SK-N-SH (cell line): ENCODE data around the gene CHRNB2. TPM values are rescaled to one million over a fixed set of nuclear protein-coding genes. Genes with fewer than 3 reads are reported as not detected.

ENCODE experiments used
- CTCF ChIA-PET: fragments of 300-600, 350-600 bp; formaldehyde crosslinking; extraction: SDS; loops from one replicate; lab custom pipeline; 2021; lab: Yijun Ruan, JAX
- POLR2A ChIA-PET: fragments of 350-600 bp; sonication (Branson Sonifier 250); formaldehyde crosslinking; extraction: SDS; loops from one replicate; lab custom pipeline; 2020; ENCODE audit warnings: antibody characterized with exemption, inconsistent platforms; lab: Yijun Ruan, JAX
- DNase-seq: peaks from one replicate; pipeline ENCODE4 v3.0.0; 2012
- H2AFZ ChIP-seq: fragments of 200-600 bp; sonication (generic); 2 replicates; pipeline ENCODE4 v1.8.1; 2016; ENCODE audit warnings: antibody characterized with exemption, mild to moderate bottlenecking, low read depth
- H3F3A ChIP-seq: fragments of 200-600 bp; sonication (generic); replicated peaks from 2 replicates; pipeline ENCODE3; 2016; ENCODE audit warnings: antibody characterized with exemption, mild to moderate bottlenecking; ENCODE audit not compliant: insufficient read depth
- H3K27ac ChIP-seq, 2 experiments: fragments of 200-500 bp in 1 of 2; fragments of 200-600 bp in 1 of 2; sonication (Bioruptor generic) in 1 of 2; sonication (generic), shearing (Covaris generic) in 1 of 2; 2 replicates each; pipeline versions ENCODE4 v1.5.1 to v1.6.1; 2014 to 2016; ENCODE audit warnings: low read depth in 2 of 2, inconsistent platforms in 1 of 2, low read length in 1 of 2, mild to moderate bottlenecking in 1 of 2, mixed read lengths in 1 of 2
- H3K27me3 ChIP-seq: fragments of 200-600 bp; sonication (generic), shearing (Covaris generic); 2 replicates; pipeline ENCODE4 v1.6.1; 2016; ENCODE audit warnings: mixed run types; ENCODE audit not compliant: insufficient read depth
- H3K36me3 ChIP-seq, 2 experiments: fragments of 200-500 bp in 1 of 2; fragments of 200-600 bp in 1 of 2; sonication (Bioruptor generic) in 1 of 2; sonication (generic) in 1 of 2; replicated peaks in 1 of 2; 2 replicates each; pipeline versions ENCODE3 to v1.5.1; 2014 to 2016; ENCODE audit warnings: low read length in 1 of 2, mild to moderate bottlenecking in 1 of 2; ENCODE audit not compliant: insufficient read depth in 2 of 2, control insufficient read depth in 1 of 2
- H3K4me1 ChIP-seq, 2 experiments: fragments of 200-500 bp in 1 of 2; fragments of 200-600 bp in 1 of 2; sonication (Bioruptor generic) in 1 of 2; sonication (generic), shearing (Covaris generic) in 1 of 2; 2 replicates each; pipeline versions ENCODE4 v1.5.1 to v1.6.1; 2014 to 2016; ENCODE audit warnings: low read depth in 1 of 2, low read length in 1 of 2, mixed run types in 1 of 2; ENCODE audit not compliant: insufficient read depth in 2 of 2, control insufficient read depth in 1 of 2
- H3K4me2 ChIP-seq: fragments of 200-600 bp; sonication (generic), shearing (Covaris generic); 2 replicates; pipeline ENCODE4 v1.6.1; 2017; ENCODE audit warnings: mixed run types
- H3K4me3 ChIP-seq, 2 experiments: fragments of 200-500 bp in 1 of 2; fragments of 200-600 bp in 1 of 2; sonication (Bioruptor generic) in 1 of 2; sonication (generic), shearing (Covaris generic) in 1 of 2; 2 replicates each; pipeline versions ENCODE4 v1.5.1 to v1.8.1; 2014 to 2016; ENCODE audit warnings: low read depth in 2 of 2, inconsistent platforms in 1 of 2, low read length in 1 of 2, mild to moderate bottlenecking in 1 of 2, mixed read lengths in 1 of 2, moderate library complexity in 1 of 2
- H3K79me2 ChIP-seq: fragments of 200-600 bp; sonication (generic); 2 replicates; pipeline ENCODE4 v1.8.1; 2017; ENCODE audit warnings: mild to moderate bottlenecking; ENCODE audit not compliant: insufficient read depth
- H3K9ac ChIP-seq: fragments of 200-600 bp; sonication (generic); 2 replicates; pipeline ENCODE4 v1.6.1; 2017; ENCODE audit warnings: mixed run types
- H3K9me2 ChIP-seq: fragments of 200-600 bp; sonication (generic); 2 replicates; pipeline ENCODE4 v1.6.1; 2017; ENCODE audit warnings: mixed run types
- H3K9me3 ChIP-seq: fragments of 200-600 bp; sonication (generic); 2 replicates; pipeline ENCODE4 v1.6.1; 2017; ENCODE audit warnings: mixed run types, mild to moderate bottlenecking, moderate library complexity
- H4K20me1 ChIP-seq: fragments of 200-600 bp; sonication (generic); 2 replicates; pipeline ENCODE4 v1.6.1; 2017; ENCODE audit warnings: mild to moderate bottlenecking, mixed run types; ENCODE audit not compliant: insufficient read depth
- EP300 ChIP-seq, 2 experiments: IDR thresholded peaks; 2 replicates each; pipeline versions ENCODE4 v1.4.0 to v1.6.1; 2012; ENCODE audit warnings: borderline replicate concordance in 1 of 2, low read depth in 1 of 2, low read length in 1 of 2
- FOSL2 ChIP-seq: IDR thresholded peaks from 2 replicates; pipeline ENCODE4 v1.4.0; 2012; ENCODE audit warnings: low read depth, mild to moderate bottlenecking, moderate library complexity, borderline replicate concordance
- FOXJ3 ChIP-seq: sonication (generic); formaldehyde crosslinking; IDR thresholded peaks from 2 replicates; pipeline ENCODE4 v1.5.1; 2020; ENCODE audit warnings: mild to moderate bottlenecking, missing genetic modification reagents
- FOXM1 ChIP-seq: IDR thresholded peaks from 2 replicates; pipeline ENCODE4 v1.4.0; 2012; ENCODE audit warnings: low read depth, mild to moderate bottlenecking
- GABPA ChIP-seq: IDR thresholded peaks from 2 replicates; pipeline ENCODE4 v1.4.0; 2012; ENCODE audit warnings: low read depth, mild to moderate bottlenecking
- JUND ChIP-seq: IDR thresholded peaks from 2 replicates; pipeline ENCODE4 v1.4.0; 2012
- MEF2A ChIP-seq: IDR thresholded peaks from 2 replicates; pipeline ENCODE4 v1.4.0; 2012; ENCODE audit warnings: low read depth, borderline replicate concordance
- RAD21 ChIP-seq: IDR thresholded peaks from 2 replicates; pipeline ENCODE4 v1.6.1; 2012; ENCODE audit warnings: mild to moderate bottlenecking, low read length
- RCOR1 ChIP-seq: fragments of 150-350 bp; IDR thresholded peaks from 2 replicates; pipeline ENCODE4 v1.6.1; 2017; ENCODE audit warnings: antibody characterized with exemption, low read length
- RFX5 ChIP-seq: IDR thresholded peaks from 2 replicates; pipeline ENCODE4 v1.6.1; 2012; ENCODE audit warnings: mild to moderate bottlenecking, improper control_type of control experiment, low read length
- RXRA ChIP-seq: IDR thresholded peaks from 2 replicates; pipeline ENCODE4 v1.4.0; 2012; ENCODE audit warnings: low read depth, mild to moderate bottlenecking, borderline replicate concordance
- SIN3A ChIP-seq: IDR thresholded peaks from 2 replicates; pipeline ENCODE4 v1.6.1; 2012; ENCODE audit warnings: low read depth, mild to moderate bottlenecking, low read length, moderate library complexity, borderline replicate concordance
- SMC3 ChIP-seq: IDR thresholded peaks from 2 replicates; pipeline ENCODE4 v1.6.1; 2012; ENCODE audit warnings: low read depth, low read length, improper control_type of control experiment
- TAF1 ChIP-seq: IDR thresholded peaks from 2 replicates; pipeline ENCODE4 v1.6.1; 2012; ENCODE audit warnings: low read depth, mild to moderate bottlenecking, low read length, moderate library complexity, borderline replicate concordance
- YY1 ChIP-seq: IDR thresholded peaks from 2 replicates; pipeline ENCODE4 v1.4.0; 2012; ENCODE audit warnings: low read depth, mild to moderate bottlenecking
- WGBS: methylation state at CpG from one replicate; pipeline ENCODE4 v1.1.6; 2017; ENCODE audit warnings: low lambda C conversion rate; 5-methylcytosine and 5-hydroxymethylcytosine counted together
- polyA plus RNA-seq, 3 experiments: library from polyadenylated mRNA; depleted of rRNA; stranded (reverse); fragments of >200 nt; gene quantifications; 2 replicates each; pipeline ENCODE4 v1.2.3, GENCODE V29; 2012
- TF ChIP-seq, protein P1 (sequence below): fragments of 200-600 bp; sonication (generic); IDR thresholded peaks from 2 replicates; pipeline ENCODE4 v1.6.1; 2017; ENCODE audit warnings: antibody characterized with exemption, mild to moderate bottlenecking, moderate library complexity
- TF ChIP-seq, protein P2 (sequence below): fragments of 150-350 bp; IDR thresholded peaks from 2 replicates; pipeline ENCODE4 v1.6.1; 2017; ENCODE audit warnings: antibody characterized with exemption, low read length, low read depth, borderline replicate concordance
- TF ChIP-seq, protein P3 (sequence below): IDR thresholded peaks from 2 replicates; pipeline ENCODE4 v1.4.0; 2012; ENCODE audit warnings: low read depth, borderline replicate concordance
- TF ChIP-seq, protein P4 (sequence below): IDR thresholded peaks from 2 replicates; pipeline ENCODE4 v1.4.0; 2012; ENCODE audit warnings: low read depth
- TF ChIP-seq, protein P5 (sequence below): IDR thresholded peaks from 2 replicates; pipeline ENCODE4; 2012

Gene CHRNB2
- polyA plus RNA-seq, 1 of the 3 experiments (the other 2 are of a cell fraction) = 0.64 TPM

DNA sequence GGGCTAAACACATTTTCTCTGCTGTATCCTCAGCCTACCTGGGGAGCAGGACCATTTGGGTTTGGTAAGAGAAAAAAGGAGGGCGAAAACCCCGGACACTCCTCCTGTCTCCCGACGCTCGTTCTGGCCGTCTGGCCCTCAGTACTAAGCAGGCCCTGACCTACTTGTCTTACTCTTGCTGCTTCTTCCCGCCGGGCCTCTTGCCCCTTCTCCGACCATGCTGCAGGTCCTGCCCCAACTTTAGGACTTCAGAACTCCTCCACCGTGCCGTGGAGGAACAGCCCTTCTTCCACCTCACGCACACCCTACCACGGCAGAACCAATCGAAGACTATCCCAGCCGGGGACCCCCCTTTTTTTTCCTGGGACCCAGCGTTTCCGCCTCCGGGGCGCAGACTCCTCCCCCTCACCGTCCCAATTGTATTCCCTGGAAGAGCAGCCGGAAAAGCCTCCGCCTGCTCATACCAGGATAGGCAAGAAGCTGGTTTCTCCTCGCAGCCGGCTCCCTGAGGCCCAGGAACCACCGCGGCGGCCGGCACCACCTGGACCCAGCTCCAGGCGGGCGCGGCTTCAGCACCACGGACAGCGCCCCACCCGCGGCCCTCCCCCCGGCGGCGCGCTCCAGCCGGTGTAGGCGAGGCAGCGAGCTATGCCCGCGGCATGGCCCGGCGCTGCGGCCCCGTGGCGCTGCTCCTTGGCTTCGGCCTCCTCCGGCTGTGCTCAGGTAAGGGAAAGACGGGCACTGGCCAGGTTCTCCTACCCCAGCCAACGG, at the start of gene CHRNB2 (continued):
- TF ChIP-seq, protein P1, sequence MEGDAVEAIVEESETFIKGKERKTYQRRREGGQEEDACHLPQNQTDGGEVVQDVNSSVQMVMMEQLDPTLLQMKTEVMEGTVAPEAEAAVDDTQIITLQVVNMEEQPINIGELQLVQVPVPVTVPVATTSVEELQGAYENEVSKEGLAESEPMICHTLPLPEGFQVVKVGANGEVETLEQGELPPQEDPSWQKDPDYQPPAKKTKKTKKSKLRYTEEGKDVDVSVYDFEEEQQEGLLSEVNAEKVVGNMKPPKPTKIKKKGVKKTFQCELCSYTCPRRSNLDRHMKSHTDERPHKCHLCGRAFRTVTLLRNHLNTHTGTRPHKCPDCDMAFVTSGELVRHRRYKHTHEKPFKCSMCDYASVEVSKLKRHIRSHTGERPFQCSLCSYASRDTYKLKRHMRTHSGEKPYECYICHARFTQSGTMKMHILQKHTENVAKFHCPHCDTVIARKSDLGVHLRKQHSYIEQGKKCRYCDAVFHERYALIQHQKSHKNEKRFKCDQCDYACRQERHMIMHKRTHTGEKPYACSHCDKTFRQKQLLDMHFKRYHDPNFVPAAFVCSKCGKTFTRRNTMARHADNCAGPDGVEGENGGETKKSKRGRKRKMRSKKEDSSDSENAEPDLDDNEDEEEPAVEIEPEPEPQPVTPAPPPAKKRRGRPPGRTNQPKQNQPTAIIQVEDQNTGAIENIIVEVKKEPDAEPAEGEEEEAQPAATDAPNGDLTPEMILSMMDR = no peak

DNA sequence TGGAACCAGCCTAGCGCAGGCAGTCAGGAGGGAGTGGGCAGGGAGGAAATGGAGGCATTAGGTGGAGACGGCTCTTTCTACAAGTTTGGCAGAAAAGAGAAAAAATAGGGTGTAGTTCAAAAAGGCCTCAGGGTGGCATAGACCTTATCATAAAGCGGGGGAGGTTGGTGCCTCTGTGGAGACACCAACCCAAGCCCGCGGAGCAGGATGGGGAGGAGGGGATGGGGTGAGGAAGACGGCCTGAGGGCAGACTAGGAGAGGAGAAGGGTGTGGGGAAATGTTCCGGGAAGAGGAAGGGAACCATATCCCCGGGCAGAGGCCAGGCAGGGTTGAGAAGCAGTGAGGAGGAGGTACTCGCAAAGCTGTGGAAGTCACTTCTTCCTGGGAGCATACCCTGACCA, 48.0 kb upstream of the CHRNB2 start:
- Histone ChIP-seq H3K9me3 (no peaks in the 10 kb centered on the region), H2AFZ (no peak overlapping the region), H3K27me3 (peaks cover 15% of the 10 kb centered on the region; the same call in 1 of the 2 replicates), H3F3A (no peaks in the 10 kb centered on the region), H4K20me1 (no peaks in the 10 kb centered on the region), H3K36me3 (no peaks in the 10 kb centered on the region), H3K27ac (no peak overlapping the region), H3K79me2 (no peaks in the 10 kb centered on the region), H3K4me3 (no peak overlapping the region), H3K4me2 (no peak overlapping the region), H3K9me2 (no peaks in the 10 kb centered on the region), H3K9ac (no peak overlapping the region), H3K4me1 (no peaks in the 10 kb centered on the region)
- ChIA-PET POLR2A (no interaction called here), CTCF (interaction anchor here (0.8 to 1.4 kb wide), 3 partner anchors 15 to 150 kb away, joined by 3 to 4 read pairs (median 3); no protein-coding TSS in a partner anchor)
- 67% methylated on average over 9 of the region's 9 CpGs for WGBS
- no peak for DNase-seq
- TF ChIP-seq JUND = no peak
- TF ChIP-seq, protein P2, sequence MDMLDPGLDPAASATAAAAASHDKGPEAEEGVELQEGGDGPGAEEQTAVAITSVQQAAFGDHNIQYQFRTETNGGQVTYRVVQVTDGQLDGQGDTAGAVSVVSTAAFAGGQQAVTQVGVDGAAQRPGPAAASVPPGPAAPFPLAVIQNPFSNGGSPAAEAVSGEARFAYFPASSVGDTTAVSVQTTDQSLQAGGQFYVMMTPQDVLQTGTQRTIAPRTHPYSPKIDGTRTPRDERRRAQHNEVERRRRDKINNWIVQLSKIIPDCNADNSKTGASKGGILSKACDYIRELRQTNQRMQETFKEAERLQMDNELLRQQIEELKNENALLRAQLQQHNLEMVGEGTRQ = no peak
- no peak for TF ChIP-seq MEF2A
- TF ChIP-seq SMC3 = no peak
- TF ChIP-seq, protein P3, sequence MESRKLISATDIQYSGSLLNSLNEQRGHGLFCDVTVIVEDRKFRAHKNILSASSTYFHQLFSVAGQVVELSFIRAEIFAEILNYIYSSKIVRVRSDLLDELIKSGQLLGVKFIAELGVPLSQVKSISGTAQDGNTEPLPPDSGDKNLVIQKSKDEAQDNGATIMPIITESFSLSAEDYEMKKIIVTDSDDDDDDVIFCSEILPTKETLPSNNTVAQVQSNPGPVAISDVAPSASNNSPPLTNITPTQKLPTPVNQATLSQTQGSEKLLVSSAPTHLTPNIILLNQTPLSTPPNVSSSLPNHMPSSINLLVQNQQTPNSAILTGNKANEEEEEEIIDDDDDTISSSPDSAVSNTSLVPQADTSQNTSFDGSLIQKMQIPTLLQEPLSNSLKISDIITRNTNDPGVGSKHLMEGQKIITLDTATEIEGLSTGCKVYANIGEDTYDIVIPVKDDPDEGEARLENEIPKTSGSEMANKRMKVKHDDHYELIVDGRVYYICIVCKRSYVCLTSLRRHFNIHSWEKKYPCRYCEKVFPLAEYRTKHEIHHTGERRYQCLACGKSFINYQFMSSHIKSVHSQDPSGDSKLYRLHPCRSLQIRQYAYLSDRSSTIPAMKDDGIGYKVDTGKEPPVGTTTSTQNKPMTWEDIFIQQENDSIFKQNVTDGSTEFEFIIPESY = no peak
- no peak for TF ChIP-seq SIN3A
- no peak for TF ChIP-seq RCOR1
- TF ChIP-seq, protein P4, sequence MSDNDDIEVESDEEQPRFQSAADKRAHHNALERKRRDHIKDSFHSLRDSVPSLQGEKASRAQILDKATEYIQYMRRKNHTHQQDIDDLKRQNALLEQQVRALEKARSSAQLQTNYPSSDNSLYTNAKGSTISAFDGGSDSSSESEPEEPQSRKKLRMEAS = no peak
- TF ChIP-seq RXRA = no peak
- no peak for TF ChIP-seq RAD21
- TF ChIP-seq GABPA = no peak
- no peak for TF ChIP-seq FOSL2
- no peak for TF ChIP-seq FOXM1
- TF ChIP-seq EP300 (IDR thresholded peaks at IDR 0.05; ENCODE audit: borderline replicate concordance in 1 of 2, low read depth in 1 of 2, low read length in 1 of 2) = no peak
- no peak for TF ChIP-seq YY1
- TF ChIP-seq RFX5 = no peak
- no peak for TF ChIP-seq FOXJ3 (CRISPR knock-in tag)
- TF ChIP-seq TAF1 = no peak
- TF ChIP-seq, protein P5, sequence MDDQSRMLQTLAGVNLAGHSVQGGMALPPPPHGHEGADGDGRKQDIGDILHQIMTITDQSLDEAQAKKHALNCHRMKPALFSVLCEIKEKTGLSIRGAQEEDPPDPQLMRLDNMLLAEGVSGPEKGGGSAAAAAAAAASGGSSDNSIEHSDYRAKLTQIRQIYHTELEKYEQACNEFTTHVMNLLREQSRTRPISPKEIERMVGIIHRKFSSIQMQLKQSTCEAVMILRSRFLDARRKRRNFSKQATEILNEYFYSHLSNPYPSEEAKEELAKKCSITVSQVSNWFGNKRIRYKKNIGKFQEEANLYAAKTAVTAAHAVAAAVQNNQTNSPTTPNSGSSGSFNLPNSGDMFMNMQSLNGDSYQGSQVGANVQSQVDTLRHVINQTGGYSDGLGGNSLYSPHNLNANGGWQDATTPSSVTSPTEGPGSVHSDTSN = no peak
